HepG2 (cell line): Measurements from ENCODE around the gene TFDP2. TPM values are rescaled to one million over a fixed set of nuclear protein-coding genes. Genes with fewer than 3 reads are reported as not detected.

Source experiments
- ATAC-seq: fragments of 200-7000 bp; cut with Tn5 transposase; 3 replicates; pipeline ENCODE4 v1.9.1; 2020; ENCODE audit warnings: mild to moderate bottlenecking, moderate library complexity
- BruUV-seq: library from RNA; stranded (reverse); fragments of 400-500 nt; replicated peaks from 2 replicates; lab custom pipeline; 2021; lab: Mats Ljungman, UMichigan
- CTCF ChIA-PET: fragments of 300-600 bp; formaldehyde crosslinking; extraction: SDS; loops from one replicate; lab custom pipeline; 2021; ENCODE audit warnings: low total read pairs, inconsistent platforms, low intra/inter-chr PET ratio; lab: Yijun Ruan, JAX
- POLR2A ChIA-PET: fragments of 350-600 bp; sonication (Branson Sonifier 250); formaldehyde crosslinking; loops from one replicate; lab custom pipeline; 2020; ENCODE audit warnings: antibody characterized with exemption, inconsistent platforms; lab: Yijun Ruan, JAX
- DNase-seq: peaks from one replicate; pipeline ENCODE4 v3.0.0-alpha.2; 2015; ENCODE audit warnings: low spot score
- FAIRE-seq: peaks from 3 replicates; lab custom pipeline; 2011; peaks lifted over from hg19 to GRCh38; lab: Jason Lieb, UNC
- H2AFZ ChIP-seq: one replicate; pipeline ENCODE4 v1.6.1; 2011; ENCODE audit warnings: low read length, inconsistent platforms
- H3K27ac ChIP-seq: fragments of 300-600 bp; 3 replicates; pipeline ENCODE4 v1.8.0; 2011; ENCODE audit warnings: mixed run types, mild to moderate bottlenecking, mixed read lengths, low read length, inconsistent platforms; ENCODE audit not compliant: insufficient read depth; ENCODE audit errors: extremely low read length
- H3K27me3 ChIP-seq, 2 experiments: fragments of 200-600 bp in 1 of 2; 2 replicates in 1 of 2; 3 replicates in 1 of 2; pipeline versions ENCODE4 v1.6.0 to v1.8.0; 2011; ENCODE audit warnings: low read length in 2 of 2, mild to moderate bottlenecking in 2 of 2, moderate library complexity in 2 of 2, inconsistent platforms in 1 of 2; ENCODE audit not compliant: insufficient read depth in 2 of 2, control insufficient read depth in 1 of 2
- H3K36me3 ChIP-seq, 2 experiments: fragments of 200-600 bp in 1 of 2; replicated peaks in 1 of 2; 2 replicates in 1 of 2; 3 replicates in 1 of 2; pipeline versions ENCODE4 v1.5.1 to v1.8.0; 2011; ENCODE audit warnings: low read length in 2 of 2, inconsistent platforms in 1 of 2; ENCODE audit not compliant: insufficient read depth in 2 of 2, control insufficient read depth in 1 of 2
- H3K4me1 ChIP-seq: 2 replicates; pipeline ENCODE4 v1.5.1; 2012; ENCODE audit warnings: low read length, inconsistent platforms; ENCODE audit not compliant: insufficient read depth
- H3K4me2 ChIP-seq: 2 replicates; pipeline ENCODE4 v1.6.0; 2011; ENCODE audit warnings: low read depth, low read length, inconsistent platforms
- H3K4me3 ChIP-seq, 3 experiments: fragments of 200-600 bp in 1 of 3; sonication (generic), shearing (Covaris generic) in 1 of 3; replicated peaks in 1 of 3; 2 replicates each; pipeline ENCODE4 v1.5.1; 2011 to 2016; ENCODE audit warnings: low read length in 3 of 3, inconsistent platforms in 2 of 3, low read depth in 2 of 3, mild to moderate bottlenecking in 2 of 3, control low read depth in 1 of 3, mixed read lengths in 1 of 3; ENCODE audit not compliant: insufficient read depth in 1 of 3
- H3K79me2 ChIP-seq: one replicate; pipeline ENCODE4 v1.6.1; 2011; ENCODE audit warnings: low read length, inconsistent platforms; ENCODE audit not compliant: insufficient read depth
- H3K9ac ChIP-seq: 2 replicates; pipeline ENCODE4 v1.6.0; 2011; ENCODE audit warnings: mild to moderate bottlenecking, low read depth, low read length, inconsistent platforms; ENCODE audit not compliant: insufficient read depth
- H3K9me3 ChIP-seq: 2 replicates; pipeline ENCODE4 v1.5.1; 2012; ENCODE audit warnings: mild to moderate bottlenecking, low read length
- H4K20me1 ChIP-seq: 2 replicates; pipeline ENCODE4 v1.6.0; 2011; ENCODE audit warnings: inconsistent platforms, mild to moderate bottlenecking, low read length, moderate library complexity; ENCODE audit not compliant: insufficient read depth
- CHD2 ChIP-seq: IDR thresholded peaks from 2 replicates; pipeline ENCODE4 v1.6.1; 2011; ENCODE audit warnings: low read depth, low read length, improper control_type of control experiment
- GATAD2A ChIP-seq: IDR thresholded peaks from 2 replicates; pipeline ENCODE4 v1.6.1; 2016
- HNRNPK ChIP-seq: fragments of 200-400 bp; formaldehyde crosslinking; IDR thresholded peaks from 2 replicates; pipeline ENCODE4 v1.6.1; 2018; ENCODE audit warnings: low read length, low read depth, moderate library complexity, mild to moderate bottlenecking; ENCODE audit not compliant: poor library complexity, severe bottlenecking
- KLF13 ChIP-seq: sonication (generic); formaldehyde crosslinking; IDR thresholded peaks from 2 replicates; pipeline ENCODE4 v1.4.0; 2020; ENCODE audit warnings: mild to moderate bottlenecking, missing genetic modification reagents
- MIXL1 ChIP-seq: IDR thresholded peaks from 2 replicates; pipeline ENCODE4 v1.6.1; 2016
- NPAS2 ChIP-seq: sonication (generic); formaldehyde crosslinking; IDR thresholded peaks from 2 replicates; pipeline ENCODE4 v1.8.0; 2022; ENCODE audit warnings: mild to moderate bottlenecking, missing genetic modification reagents, borderline replicate concordance
- PCBP2 ChIP-seq: fragments of 200-400 bp; formaldehyde crosslinking; optimal IDR thresholded peaks from 2 replicates; pipeline ENCODE3; 2018; ENCODE audit warnings: low read length, low read depth; ENCODE audit not compliant: poor library complexity, severe bottlenecking
- SMARCE1 ChIP-seq: fragments of 450-650 bp; IDR thresholded peaks from 2 replicates; pipeline ENCODE4 v1.6.1; 2017; ENCODE audit warnings: borderline replicate concordance
- TMF1 ChIP-seq: sonication (generic); formaldehyde crosslinking; IDR thresholded peaks from 2 replicates; pipeline ENCODE4 v1.8.1; 2022; ENCODE audit warnings: low read depth, missing genetic modification reagents
- ZNF124 ChIP-seq: sonication (generic); formaldehyde crosslinking; IDR thresholded peaks from 2 replicates; pipeline ENCODE4 v1.4.0; 2020; ENCODE audit warnings: missing genetic modification reagents
- ZNF205 ChIP-seq: IDR thresholded peaks from 2 replicates; pipeline ENCODE4 v1.6.1; 2018; ENCODE audit warnings: missing biosample characterization, missing genetic modification reagents
- ZNF343 ChIP-seq: sonication (generic); formaldehyde crosslinking; IDR thresholded peaks from 2 replicates; pipeline ENCODE4 v1.4.0; 2020; ENCODE audit warnings: mild to moderate bottlenecking, missing genetic modification reagents
- ZNF564 ChIP-seq: sonication (generic); formaldehyde crosslinking; IDR thresholded peaks from 2 replicates; pipeline ENCODE4 v1.8.1; 2023; ENCODE audit warnings: mild to moderate bottlenecking, missing genetic modification reagents
- ZNF672 ChIP-seq: sonication (generic); formaldehyde crosslinking; IDR thresholded peaks from 2 replicates; pipeline ENCODE4 v1.8.1; 2022; ENCODE audit warnings: missing genetic modification reagents
- in situ Hi-C: cut with HindIII; loops from 2 replicates; pipeline ENCODE4 v1.10.0; 2017; ENCODE audit warnings: low pct_unique_long_range_greater_than_20kb; ENCODE audit not compliant: extremely low pct_ligation_motif_present
- intact Hi-C: fragments of 100-400 bp; cut with micrococcal nuclease; formaldehyde crosslinking; loops from one replicate; pipeline ENCODE4 v1.10.0; 2022; ENCODE audit not compliant: unreplicated experiment
- polyA plus RNA-seq, 8 experiments: library from polyadenylated mRNA; depleted of rRNA in 3 of 8; stranded (reverse) in 7 of 8; unstranded in 1 of 8; fragments of >200 nt; fragmentation: Illumina TruSeq in 4 of 8; extraction: Trizol in 4 of 8; gene quantifications; 2 replicates each; pipeline versions ENCODE4 v1.2.1 to v1.2.3, GENCODE V29; 2011 to 2016; ENCODE audit warnings: low read depth in 4 of 8, missing spikeins in 1 of 8, mixed read lengths in 1 of 8; ENCODE audit not compliant: insufficient read depth in 1 of 8
- total RNA-seq, 5 experiments: library from RNA; depleted of rRNA; stranded (reverse); fragments of >200 nt; fragmentation: Illumina TruSeq; extraction: Trizol; gene quantifications; 2 replicates each; pipeline ENCODE4 v1.2.3, GENCODE V29; 2016; ENCODE audit warnings: low read depth in 1 of 5
- TF ChIP-seq, protein P1 (sequence below): sonication (generic); formaldehyde crosslinking; IDR thresholded peaks from 2 replicates; pipeline ENCODE4 v1.4.0; 2020; ENCODE audit warnings: mild to moderate bottlenecking, missing genetic modification reagents, borderline replicate concordance

TFDP2 gene
- total and polyA plus RNA-seq, 2 of the 13 experiments (the other 11 are each of a cell fraction or from before 2014, with no cell fraction given): 17.9 to 37.4 TPM

- no peaks in the 10 kb centered on the region for H3K79me2 ChIP-seq
- no peak overlapping the region for H3K4me2 ChIP-seq
- DNase-seq (no peak), FAIRE-seq (no peak), ATAC-seq (no peak)
- TF ChIP-seq, protein P1, sequence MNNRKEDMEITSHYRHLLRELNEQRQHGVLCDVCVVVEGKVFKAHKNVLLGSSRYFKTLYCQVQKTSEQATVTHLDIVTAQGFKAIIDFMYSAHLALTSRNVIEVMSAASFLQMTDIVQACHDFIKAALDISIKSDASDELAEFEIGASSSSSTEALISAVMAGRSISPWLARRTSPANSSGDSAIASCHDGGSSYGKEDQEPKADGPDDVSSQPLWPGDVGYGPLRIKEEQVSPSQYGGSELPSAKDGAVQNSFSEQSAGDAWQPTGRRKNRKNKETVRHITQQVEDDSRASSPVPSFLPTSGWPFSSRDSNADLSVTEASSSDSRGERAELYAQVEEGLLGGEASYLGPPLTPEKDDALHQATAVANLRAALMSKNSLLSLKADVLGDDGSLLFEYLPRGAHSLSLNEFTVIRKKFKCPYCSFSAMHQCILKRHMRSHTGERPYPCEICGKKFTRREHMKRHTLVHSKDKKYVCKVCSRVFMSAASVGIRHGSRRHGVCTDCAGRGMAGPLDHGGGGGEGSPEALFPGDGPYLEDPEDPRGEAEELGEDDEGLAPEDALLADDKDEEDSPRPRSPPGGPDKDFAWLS (CRISPR knock-in tag): no peak
- no peak for TF ChIP-seq PCBP2
- TF ChIP-seq CHD2: no peak
- TF ChIP-seq ZNF672 (CRISPR knock-in tag): no peak
- TF ChIP-seq ZNF124 (CRISPR knock-in tag): no peak
- no peak for TF ChIP-seq ZNF205
- no peak for TF ChIP-seq TMF1 (CRISPR knock-in tag)
- TF ChIP-seq NPAS2 (CRISPR knock-in tag): no peak
- TF ChIP-seq HNRNPK: no peak
- no peak for TF ChIP-seq GATAD2A
- TF ChIP-seq ZNF343 (CRISPR knock-in tag): no peak
- no peak for TF ChIP-seq MIXL1 (CRISPR knock-in tag)
- no peak for TF ChIP-seq SMARCE1
- TF ChIP-seq KLF13 (CRISPR knock-in tag): no peak
- TF ChIP-seq ZNF564 (CRISPR knock-in tag): no peak
- H3K9ac ChIP-seq: no peak overlapping the region
- no peak overlapping the region for H3K27ac ChIP-seq
- in situ Hi-C loops (no loop called here), intact Hi-C loops (no loop called here)
- H3K36me3 ChIP-seq: peaks cover 11 to 56% of the 10 kb centered on the region in 2 experiments
- H3K4me1 ChIP-seq: no peaks in the 10 kb centered on the region
- ChIA-PET CTCF (no interaction called here), POLR2A (no interaction called here)
- BruUV-seq: no TSS peak
- no peaks in the 10 kb centered on the region for H3K27me3 ChIP-seq
- no peaks in the 10 kb centered on the region for H4K20me1 ChIP-seq
- no peak overlapping the region for H3K4me3 ChIP-seq
- no peak overlapping the region for H2AFZ ChIP-seq
- H3K9me3 ChIP-seq: no peaks in the 10 kb centered on the region
Measured at GRCh38 chr3:141909408-141909807, 239.9 kb downstream of the TFDP2 start.
